IMR-90 (cell line): Measurements from ENCODE around the gene PCDHGA6. TPM values are rescaled to one million over a fixed set of nuclear protein-coding genes. Genes with fewer than 3 reads are reported as not detected.
A peak's percentile ranks its signal among the peaks of the same experiment; 100 is the strongest.

Experiments
- ATAC-seq: fragments of 200-7000 bp; cut with Tn5 transposase; 2 replicates; pipeline ENCODE4 v1.9.1; 2020; ENCODE audit warnings: low read depth, mild to moderate bottlenecking, moderate library complexity
- BruUV-seq: library from RNA; stranded (reverse); fragments of 400-500 nt; replicated peaks from 2 replicates; lab custom pipeline; 2021; lab: Mats Ljungman, UMichigan
- CTCF ChIA-PET: fragments of 300-600 bp; formaldehyde crosslinking; extraction: SDS; loops from one replicate; lab custom pipeline; 2021; ENCODE audit warnings: antibody characterized with exemption; lab: Yijun Ruan, JAX
- POLR2A ChIA-PET: fragments of 300-600 bp; sonication (Branson Sonifier 250); formaldehyde crosslinking; loops from one replicate; lab custom pipeline; 2022; ENCODE audit warnings: antibody characterized with exemption; ENCODE audit not compliant: unreplicated experiment; lab: Charles Lee
- DNase-seq: peaks from one replicate; pipeline ENCODE4 v3.0.0; 2013
- H2AFZ ChIP-seq: replicated peaks from 2 replicates; pipeline ENCODE3; 2013; ENCODE audit warnings: low read length, mild to moderate bottlenecking; ENCODE audit not compliant: poor library complexity
- H2AK5ac ChIP-seq: 2 replicates; pipeline ENCODE4 v1.6.1; 2013; ENCODE audit warnings: low read depth, low read length, inconsistent platforms
- H2AK9ac ChIP-seq: replicated peaks from 2 replicates; pipeline ENCODE3; 2013; ENCODE audit warnings: mild to moderate bottlenecking, low read depth, low read length, moderate library complexity; ENCODE audit not compliant: poor library complexity
- H2BK120ac ChIP-seq: 2 replicates; pipeline ENCODE4 v1.6.1; 2013; ENCODE audit warnings: low read depth, low read length, inconsistent platforms
- H2BK15ac ChIP-seq: 3 replicates; pipeline ENCODE4 v1.6.1; 2013; ENCODE audit warnings: low read depth, low read length, inconsistent platforms
- H2BK20ac ChIP-seq: 2 replicates; pipeline ENCODE4 v1.6.1; 2013; ENCODE audit warnings: low read depth, mild to moderate bottlenecking, inconsistent platforms, low read length, moderate library complexity
- H2BK5ac ChIP-seq: 2 replicates; pipeline ENCODE4 v1.6.1; 2013; ENCODE audit warnings: mild to moderate bottlenecking, low read depth, low read length, inconsistent platforms; ENCODE audit not compliant: poor library complexity, severe bottlenecking
- H3K14ac ChIP-seq: replicated peaks from 2 replicates; pipeline ENCODE4 v1.6.1; 2013; ENCODE audit warnings: low read depth, low read length, inconsistent platforms
- H3K18ac ChIP-seq: 2 replicates; pipeline ENCODE4 v1.6.1; 2013; ENCODE audit warnings: low read depth, low read length, control low read depth
- H3K23ac ChIP-seq: 2 replicates; pipeline ENCODE4 v1.6.1; 2013; ENCODE audit warnings: low read depth, low read length, inconsistent platforms
- H3K27ac ChIP-seq: 2 replicates; pipeline ENCODE4 v1.5.1; 2013; ENCODE audit warnings: mild to moderate bottlenecking, control low read depth, low read length; ENCODE audit not compliant: insufficient read depth
- H3K27me3 ChIP-seq: 2 replicates; pipeline ENCODE4 v1.6.1; 2013; ENCODE audit warnings: low read length; ENCODE audit not compliant: control insufficient read depth, insufficient read depth
- H3K36me3 ChIP-seq: 2 replicates; pipeline ENCODE4 v1.6.1; 2013; ENCODE audit warnings: low read length, mixed read lengths; ENCODE audit not compliant: control insufficient read depth, insufficient read depth
- H3K4ac ChIP-seq: 2 replicates; pipeline ENCODE4 v1.6.1; 2013; ENCODE audit warnings: low read depth, low read length, inconsistent platforms
- H3K4me1 ChIP-seq: 2 replicates; pipeline ENCODE4 v1.6.1; 2013; ENCODE audit warnings: low read length, mixed read lengths; ENCODE audit not compliant: control insufficient read depth, insufficient read depth
- H3K4me2 ChIP-seq: 2 replicates; pipeline ENCODE4 v1.6.1; 2013; ENCODE audit warnings: low read depth, mild to moderate bottlenecking, control low read depth, low read length, moderate library complexity
- H3K4me3 ChIP-seq: 2 replicates; pipeline ENCODE4 v1.5.1; 2013; ENCODE audit warnings: low read depth, mild to moderate bottlenecking, control low read depth, low read length, moderate library complexity; ENCODE audit not compliant: insufficient read depth
- H3K56ac ChIP-seq: 2 replicates; pipeline ENCODE4 v1.6.1; 2013; ENCODE audit warnings: low read length, inconsistent platforms; ENCODE audit not compliant: insufficient read depth; ENCODE audit errors: extremely low read depth
- H3K79me1 ChIP-seq, 2 experiments: 2 replicates each; pipeline ENCODE4 v1.6.1; 2013; ENCODE audit warnings: low read length in 2 of 2, inconsistent platforms in 1 of 2, low read depth in 1 of 2
- H3K9ac ChIP-seq: 2 replicates; pipeline ENCODE4 v1.6.1; 2013; ENCODE audit warnings: low read depth, low read length, control low read depth
- H3K9me1 ChIP-seq: 2 replicates; pipeline ENCODE4 v1.6.1; 2013; ENCODE audit warnings: low read length, inconsistent platforms; ENCODE audit not compliant: insufficient read depth
- H3K9me3 ChIP-seq: 2 replicates; pipeline ENCODE4 v1.6.1; 2013; ENCODE audit warnings: low read length; ENCODE audit not compliant: control insufficient read depth, insufficient read depth
- H4K20me1 ChIP-seq: 2 replicates; pipeline ENCODE4 v1.6.1; 2013; ENCODE audit warnings: low read length, inconsistent platforms; ENCODE audit not compliant: insufficient read depth
- H4K5ac ChIP-seq: 2 replicates; pipeline ENCODE4 v1.6.1; 2013; ENCODE audit warnings: mild to moderate bottlenecking, low read depth, low read length, control low read depth
- H4K8ac ChIP-seq, 2 experiments: 2 replicates each; pipeline ENCODE4 v1.6.1; 2013; ENCODE audit warnings: low read depth in 2 of 2, low read length in 2 of 2, control low read depth in 1 of 2, inconsistent platforms in 1 of 2
- H4K91ac ChIP-seq: 2 replicates; pipeline ENCODE4 v1.6.1; 2013; ENCODE audit warnings: low read depth, low read length, inconsistent platforms; ENCODE audit not compliant: insufficient read depth
- BHLHE40 ChIP-seq: fragments of 150-350 bp; IDR thresholded peaks from 2 replicates; pipeline ENCODE4 v1.6.1; 2016; ENCODE audit warnings: mild to moderate bottlenecking, low read depth, low read length
- CHD1 ChIP-seq: IDR thresholded peaks from 2 replicates; pipeline ENCODE4 v1.6.1; 2012; ENCODE audit warnings: low read depth, low read length, improper control_type of control experiment
- CTCF ChIP-seq: conservative IDR thresholded peaks from 2 replicates; pipeline ENCODE4 v1.5.1; 2012; ENCODE audit warnings: mild to moderate bottlenecking, low read depth, low read length, improper control_type of control experiment
- FOS ChIP-seq: fragments of 150-350 bp; IDR thresholded peaks from 2 replicates; pipeline ENCODE4 v1.6.1; 2016; ENCODE audit warnings: low read depth, low read length
- MAZ ChIP-seq: IDR thresholded peaks from 2 replicates; pipeline ENCODE4 v1.6.1; 2012; ENCODE audit warnings: low read depth, mild to moderate bottlenecking, low read length, improper control_type of control experiment, moderate library complexity, borderline replicate concordance
- NFE2L2 ChIP-seq: fragments of 150-350 bp; IDR thresholded peaks from 2 replicates; pipeline ENCODE4 v1.6.1; 2016; ENCODE audit warnings: low read depth, mild to moderate bottlenecking, low read length
- POLR2A ChIP-seq: IDR thresholded peaks from 2 replicates; pipeline ENCODE4 v1.6.1; 2012; ENCODE audit warnings: mild to moderate bottlenecking, low read depth, low read length
- RAD21 ChIP-seq: IDR thresholded peaks from 2 replicates; pipeline ENCODE4 v1.6.1; 2012; ENCODE audit warnings: low read length, improper control_type of control experiment
- RCOR1 ChIP-seq: IDR thresholded peaks from 2 replicates; pipeline ENCODE4 v1.6.1; 2012; ENCODE audit warnings: mild to moderate bottlenecking, low read length, improper control_type of control experiment; ENCODE audit not compliant: insufficient replicate concordance
- RFX5 ChIP-seq: IDR thresholded peaks from 2 replicates; pipeline ENCODE4 v1.8.0; 2012; ENCODE audit warnings: low read depth, mild to moderate bottlenecking, low read length, moderate library complexity
- SMC3 ChIP-seq: fragments of 150-350 bp; IDR thresholded peaks from 2 replicates; pipeline ENCODE4 v1.6.1; 2016; ENCODE audit warnings: low read depth, mild to moderate bottlenecking, antibody characterized with exemption, low read length, moderate library complexity
- USF2 ChIP-seq: fragments of 150-350 bp; IDR thresholded peaks from 2 replicates; pipeline ENCODE4 v1.6.1; 2017; ENCODE audit warnings: mild to moderate bottlenecking, antibody characterized with exemption, low read length, low read depth
- WGBS, 2 experiments: methylation state at CpG; one replicate each; pipeline versions ENCODE4 v1.1.5 to v1.1.7; 2013; ENCODE audit warnings: missing lambda C conversion rate in 2 of 2; ENCODE audit not compliant: insufficient read length in 1 of 2; ENCODE audit errors: extremely low coverage in 2 of 2; 5-methylcytosine and 5-hydroxymethylcytosine counted together
- dilution Hi-C: fragments of 300-500 bp; cut with HindIII; formaldehyde crosslinking; loops from one replicate; pipeline ENCODE4 v1.14.3; 2018; ENCODE audit warnings: low sequenced_read_pairs; ENCODE audit not compliant: unreplicated experiment
- in situ Hi-C: fragments of 300-500 bp; cut with MboI; formaldehyde crosslinking; loops from 3 replicates; pipeline ENCODE4 v1.14.3; 2019; ENCODE audit warnings: low sequenced_read_pairs, inconsistent platforms, mixed read lengths
- intact Hi-C: fragments of 100-400 bp; cut with micrococcal nuclease; formaldehyde crosslinking; loops from 2 replicates; pipeline ENCODE4 v1.10.0; 2022
- polyA plus RNA-seq, 3 experiments: library from polyadenylated mRNA; depleted of rRNA; stranded (reverse); fragments of >200 nt; gene quantifications; 2 replicates each; pipeline ENCODE4 v1.2.3, GENCODE V29; 2012; ENCODE audit warnings: low replicate concordance in 1 of 3
- total RNA-seq: library from RNA; depleted of rRNA; stranded (reverse); fragments of >200 nt; gene quantifications from 2 replicates; pipeline ENCODE4 v1.2.3, GENCODE V29; 2012

The PCDHGA6 gene
- total and polyA plus RNA-seq, 2 of the 4 experiments (the other 2 are of a cell fraction): 4.1 to 4.7 TPM

GRCh38 chr5:141389153-141390042 lies 15.7 kb downstream of the PCDHGA6 start (continued):
- TF ChIP-seq MAZ: no peak

- H3K79me1 ChIP-seq: peaks cover 7% of the 10 kb centered on the region in 2 experiments; a peak in 3 of 4 replicates
- no peak within 1 kb of the TSS for H2BK20ac ChIP-seq
- no peak within 1 kb of the TSS for H4K91ac ChIP-seq
- H3K4me2 ChIP-seq: no peak within 1 kb of the TSS; the same call in 1 of the 2 replicates
- H3K9ac ChIP-seq: no peak within 1 kb of the TSS
- ATAC-seq (no peak), DNase-seq (peak; percentile 49)
- POLR2A ChIA-PET: no interaction called here
- no peak within 1 kb of the TSS for H3K4ac ChIP-seq
- H3K36me3 ChIP-seq: peaks cover 24% of the 10 kb centered on the region
- no TSS peak for BruUV-seq
- no peak within 1 kb of the TSS for H2BK5ac ChIP-seq
- no peak within 1 kb of the TSS for H2BK15ac ChIP-seq
- no peaks in the 10 kb centered on the region for H3K27me3 ChIP-seq
- no peaks in the 10 kb centered on the region for H3K9me1 ChIP-seq
- in situ Hi-C loops: no loop called here
- dilution Hi-C loops: no loop called here
- no peak within 1 kb of the TSS for H4K5ac ChIP-seq
- no peak within 1 kb of the TSS for H3K27ac ChIP-seq
- no peak within 1 kb of the TSS for H3K14ac ChIP-seq
- H3K9me3 ChIP-seq: peaks cover 51% of the 10 kb centered on the region
- 33% methylated on average over 9 of the region's 38 CpGs; no CpG with 5 or more reads in 1 of the 2 experiments for WGBS, 2 experiments
- CTCF ChIA-PET: no interaction called here
- H3K4me1 ChIP-seq: peaks cover 1% of the 10 kb centered on the region; the same call in 1 of the 2 replicates
- intact Hi-C loops: no loop called here
- H3K18ac ChIP-seq: no peak within 1 kb of the TSS
- no peaks in the 10 kb centered on the region for H4K20me1 ChIP-seq
- H2AK9ac ChIP-seq: peak within 1 kb of the TSS; percentile 28
- H2AK5ac ChIP-seq: no peak within 1 kb of the TSS
- H4K8ac ChIP-seq: no peak within 1 kb of the TSS
- no peak within 1 kb of the TSS for H3K23ac ChIP-seq
- no peak within 1 kb of the TSS; the same call in 1 of the 2 replicates for H3K4me3 ChIP-seq
- H3K56ac ChIP-seq: no peak within 1 kb of the TSS
- peak within 1 kb of the TSS; percentile 67 for H2AFZ ChIP-seq
- H2BK120ac ChIP-seq: no peak within 1 kb of the TSS
- TF ChIP-seq MAZ: no peak
- TF ChIP-seq SMC3: no peak
- peak; percentile 30; the same call in 1 of the 2 replicates for TF ChIP-seq RAD21
- TF ChIP-seq RCOR1: no peak
- no peak for TF ChIP-seq FOS
- peak; percentile 40 for TF ChIP-seq CTCF
- TF ChIP-seq BHLHE40: no peak
- TF ChIP-seq NFE2L2: no peak
- TF ChIP-seq USF2: no peak
- no peak for TF ChIP-seq RFX5
- TF ChIP-seq CHD1: no peak
- TF ChIP-seq POLR2A: no peak
Measured at GRCh38 chr5:141392429-141393198, 18.9 kb downstream of the PCDHGA6 start, which contains the start of gene PCDHGA8. PCDHGA8 (plus strand) TSS chr5:141392633; CDS start chr5:141392814, 181 bp downstream.
